Lower leg skin (tissue), 3 donors: Measurements from ENCODE around the gene RNASE12.

ENCODE experiments used
- CTCF ChIP-seq, 3 donors: fragments of 450-650 bp; IDR thresholded peaks; one replicate each; pipeline ENCODE4 v1.5.1; 2016; ENCODE audit warnings: antibody characterized with exemption in 3 of 3, mild to moderate bottlenecking in 3 of 3, moderate library complexity in 2 of 3
- POLR2A ChIP-seq, 2 donors: fragments of 450-650 bp; IDR thresholded peaks; one replicate each; pipeline ENCODE4 v1.6.1; 2016 to 2017; ENCODE audit warnings: antibody characterized with exemption in 2 of 2, mild to moderate bottlenecking in 1 of 2, moderate library complexity in 1 of 2

GRCh38 chr14:20631880-20632389, 40.8 kb upstream of the RNASE12 start:
- TF ChIP-seq POLR2A (IDR thresholded peaks at IDR 0.05) (no peak), CTCF (IDR thresholded peaks at IDR 0.05) (no peak)
